ENCODE results near the gene SSMEM1.

- TF ChIP-seq TAF1 (IDR thresholded peaks at IDR 0.05; ENCODE audit: low read depth, low read length) (no peak), POLR2A (IDR thresholded peaks at IDR 0.05; ENCODE audit: low read depth, low read length) (no peak), POLR2AphosphoS5 (IDR thresholded peaks at IDR 0.05; ENCODE audit: low read depth, low read length) (no peak), PAX5 (IDR thresholded peaks at IDR 0.05; ENCODE audit: insufficient read depth, low read length, severe bottlenecking) (no peak)
Observed at GRCh38 chr7:130179631-130180030, 28.0 kb upstream of the SSMEM1 start.
